ENCODE measurements around the gene CHD5.

The CHD5 gene

GRCh38 chr1:6197746-6198427, 17.8 kb upstream of the CHD5 start:
- Histone ChIP-seq H3K27me3 (ENCODE audit: control insufficient read depth, insufficient read depth, low read length) (no peaks in the 10 kb centered on the region), H3K27ac (no peak overlapping the region), H3K4me2 (ENCODE audit: low read length) (peak overlapping the region; percentile 92), H3K9me3 (ENCODE audit: control insufficient read depth, low read length) (no peaks in the 10 kb centered on the region), H3K4me3 (ENCODE audit: low read depth, low read length) (peak overlapping the region; percentile 93), H3K9ac (no peak overlapping the region), H3K4me1 (no peaks in the 10 kb centered on the region), H3K79me2 (peaks cover 30% of the 10 kb centered on the region), H3K36me3 (ENCODE audit: control insufficient read depth, insufficient read depth, low read length) (no peaks in the 10 kb centered on the region), H2AFZ (no peak overlapping the region)
- no peak for TF ChIP-seq CTCF (IDR thresholded peaks at IDR 0.05)

- no peaks in the 10 kb centered on the region for H3K36me3 ChIP-seq (ENCODE audit: control insufficient read depth, insufficient read depth, low read length)
- no peak overlapping the region for H3K9ac ChIP-seq
- no peak overlapping the region for H2AFZ ChIP-seq
- no peak for TF ChIP-seq CTCF (IDR thresholded peaks at IDR 0.05)
- no peak overlapping the region for H3K4me2 ChIP-seq (ENCODE audit: low read length)
- H3K4me1 ChIP-seq = no peaks in the 10 kb centered on the region
- no peaks in the 10 kb centered on the region for H3K27me3 ChIP-seq (ENCODE audit: control insufficient read depth, insufficient read depth, low read length)
- H3K79me2 ChIP-seq = peaks cover 9% of the 10 kb centered on the region
- H3K4me3 ChIP-seq (ENCODE audit: low read depth, low read length) = no peak overlapping the region
- no peaks in the 10 kb centered on the region for H3K9me3 ChIP-seq (ENCODE audit: control insufficient read depth, low read length)
- H3K27ac ChIP-seq = no peak overlapping the region
These were observed 11.8 kb upstream of the CHD5 start for GRCh38 chr1:6191968-6192367.

GRCh38 chr1:6188466-6188865, 8.3 kb upstream of the CHD5 start:
- no peak overlapping the region for H3K27ac ChIP-seq
- no peaks in the 10 kb centered on the region for H3K27me3 ChIP-seq (ENCODE audit: control insufficient read depth, insufficient read depth, low read length)
- H3K4me1 ChIP-seq = no peaks in the 10 kb centered on the region
- no peak overlapping the region for H3K9ac ChIP-seq
- H3K9me3 ChIP-seq (ENCODE audit: control insufficient read depth, low read length) = no peaks in the 10 kb centered on the region
- H3K4me3 ChIP-seq (ENCODE audit: low read depth, low read length) = no peak overlapping the region
- no peaks in the 10 kb centered on the region for H3K79me2 ChIP-seq
- no peaks in the 10 kb centered on the region for H3K36me3 ChIP-seq (ENCODE audit: control insufficient read depth, insufficient read depth, low read length)
- no peak for TF ChIP-seq CTCF (IDR thresholded peaks at IDR 0.05)
- H3K4me2 ChIP-seq (ENCODE audit: low read length) = no peak overlapping the region
- no peak overlapping the region for H2AFZ ChIP-seq

GRCh38 chr1:6185635-6186382, 5.7 kb upstream of the CHD5 start:
- Histone ChIP-seq H3K9me3 (ENCODE audit: control insufficient read depth, low read length) (no peaks in the 10 kb centered on the region), H3K4me3 (ENCODE audit: low read depth, low read length) (no peak overlapping the region), H3K9ac (no peak overlapping the region), H3K27ac (no peak overlapping the region), H2AFZ (no peak overlapping the region), H3K27me3 (ENCODE audit: control insufficient read depth, insufficient read depth, low read length) (peaks cover under 1% of the 10 kb centered on the region), H3K79me2 (no peaks in the 10 kb centered on the region), H3K4me1 (no peaks in the 10 kb centered on the region), H3K36me3 (ENCODE audit: control insufficient read depth, insufficient read depth, low read length) (no peaks in the 10 kb centered on the region), H3K4me2 (ENCODE audit: low read length) (no peak overlapping the region)
- TF ChIP-seq CTCF (IDR thresholded peaks at IDR 0.05) = peak; percentile 34

All from parathyroid adenoma (tissue), 2 donors.